Body of pancreas (tissue), 4 donors: ENCODE measurements around the gene ADAMTS17. TPM values are rescaled to one million over a fixed set of nuclear protein-coding genes. Genes with fewer than 3 reads are reported as not detected.

ENCODE experiments used
- ATAC-seq: fragments of 150-250 bp; one replicate; pipeline ENCODE4 v1.9.1; 2016
- DNase-seq, 4 donors: peaks; one replicate each; pipeline ENCODE4 v3.0.0-alpha.2; 2019
- H3K27ac ChIP-seq, 4 donors: fragments of 200-600 bp; sonication (generic); 1 replicate in 3 of 4; 2 replicates in 1 of 4; pipeline versions ENCODE4 v1.5.1 to v1.6.1; 2016 to 2019; ENCODE audit warnings: mild to moderate bottlenecking in 1 of 4, mixed read lengths in 1 of 4, moderate library complexity in 1 of 4
- H3K27me3 ChIP-seq, 2 donors: fragments of 200-600 bp; sonication (generic); one replicate each; pipeline ENCODE4 v1.6.0; 2016; ENCODE audit warnings: mild to moderate bottlenecking in 1 of 2
- H3K36me3 ChIP-seq, 2 donors: fragments of 200-600 bp; sonication (generic); replicated peaks in 1 of 2; 2 replicates each; pipeline ENCODE4 v1.5.1; 2016; ENCODE audit warnings: low read depth in 2 of 2; ENCODE audit not compliant: insufficient read depth in 1 of 2
- H3K4me1 ChIP-seq: fragments of 200-600 bp; sonication (generic); one replicate; pipeline ENCODE4 v1.6.0; 2016
- H3K4me3 ChIP-seq, 2 donors: fragments of 200-600 bp; sonication (generic); 1 replicate in 1 of 2; 2 replicates in 1 of 2; pipeline ENCODE4 v1.5.1; 2016 to 2019
- H3K9me3 ChIP-seq, 3 donors: fragments of 200-600 bp; sonication (generic); 1 replicate in 2 of 3; 2 replicates in 1 of 3; pipeline ENCODE4 v1.5.1; 2016
- POLR2A ChIP-seq, 3 donors: fragments of 450-650 bp; IDR thresholded peaks; one replicate each; pipeline ENCODE4 v1.6.1; 2016; ENCODE audit warnings: antibody characterized with exemption in 3 of 3, mild to moderate bottlenecking in 2 of 3
- WGBS, 2 donors: methylation state at CpG; one replicate each; pipeline ENCODE4 v1.1.5; 2017; 5-methylcytosine and 5-hydroxymethylcytosine counted together
- intact Hi-C: fragments of 100-400 bp; cut with DNase I; formaldehyde crosslinking; loops from one replicate; pipeline ENCODE4 v1.15.1; 2023
- total RNA-seq, 2 donors: library from RNA; depleted of rRNA; stranded (reverse); fragments of >200 nt; gene quantifications; one replicate each; pipeline ENCODE4 v1.1.0, GENCODE V29; 2016
- TF ChIP-seq, protein P1 (sequence below), 7 experiments: fragments of 450-650 bp in 4 of 7; fragments of 200-600 bp in 3 of 7; sonication (generic) in 3 of 7; IDR thresholded peaks; one replicate each; pipeline ENCODE4 v1.5.1; 2016 to 2019; ENCODE audit warnings: antibody characterized with exemption in 7 of 7

The ADAMTS17 gene
- total RNA-seq, 2 donors from 2014 or later = 24.6 to 26.0 TPM

DNA sequence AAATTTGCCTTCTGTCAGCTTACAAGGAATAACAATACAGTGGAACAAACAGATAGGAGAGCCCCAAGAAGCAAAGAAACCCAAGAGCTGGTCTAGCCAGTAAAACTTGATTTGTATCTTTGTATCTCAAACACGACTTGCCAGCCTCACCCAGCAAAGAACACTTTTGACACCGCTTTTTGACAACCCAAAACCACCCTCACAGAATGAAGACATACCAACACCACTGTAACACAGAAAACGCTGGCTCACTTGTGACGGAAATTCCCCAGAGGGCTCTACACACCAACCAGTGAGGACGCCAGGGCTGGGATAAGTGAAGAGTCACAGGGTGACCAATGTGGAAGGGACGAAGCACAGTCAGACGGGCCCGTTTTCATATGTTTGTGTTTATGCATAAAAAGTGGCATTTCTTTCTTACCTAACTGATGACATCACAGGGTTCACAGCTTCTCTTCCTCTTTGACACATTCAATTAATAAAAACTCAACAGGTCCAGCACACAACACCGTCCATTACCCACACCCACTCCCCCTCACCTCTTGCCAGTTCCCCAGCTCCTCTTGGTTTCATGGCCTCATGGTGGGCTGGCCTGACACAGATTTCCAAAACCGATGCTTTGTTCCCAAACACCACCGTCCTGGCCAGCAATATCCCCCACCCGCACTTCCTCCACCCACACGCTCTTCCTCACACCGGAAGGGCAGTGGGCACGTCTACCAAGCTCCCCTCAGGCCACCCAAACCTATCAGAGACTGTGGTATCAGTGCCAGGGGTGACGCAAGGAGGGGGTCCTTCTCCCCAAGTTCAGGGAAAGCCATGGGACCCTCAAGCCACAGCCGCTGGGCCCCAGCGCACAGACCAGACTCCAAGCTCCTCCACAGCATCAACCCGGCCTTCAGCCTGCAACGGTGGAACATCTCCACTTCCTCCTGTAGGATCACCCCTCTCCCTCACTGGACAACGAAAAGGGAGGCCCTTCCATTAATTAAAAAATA, 94.2 kb downstream of the ADAMTS17 start:
- TF ChIP-seq, protein P1, sequence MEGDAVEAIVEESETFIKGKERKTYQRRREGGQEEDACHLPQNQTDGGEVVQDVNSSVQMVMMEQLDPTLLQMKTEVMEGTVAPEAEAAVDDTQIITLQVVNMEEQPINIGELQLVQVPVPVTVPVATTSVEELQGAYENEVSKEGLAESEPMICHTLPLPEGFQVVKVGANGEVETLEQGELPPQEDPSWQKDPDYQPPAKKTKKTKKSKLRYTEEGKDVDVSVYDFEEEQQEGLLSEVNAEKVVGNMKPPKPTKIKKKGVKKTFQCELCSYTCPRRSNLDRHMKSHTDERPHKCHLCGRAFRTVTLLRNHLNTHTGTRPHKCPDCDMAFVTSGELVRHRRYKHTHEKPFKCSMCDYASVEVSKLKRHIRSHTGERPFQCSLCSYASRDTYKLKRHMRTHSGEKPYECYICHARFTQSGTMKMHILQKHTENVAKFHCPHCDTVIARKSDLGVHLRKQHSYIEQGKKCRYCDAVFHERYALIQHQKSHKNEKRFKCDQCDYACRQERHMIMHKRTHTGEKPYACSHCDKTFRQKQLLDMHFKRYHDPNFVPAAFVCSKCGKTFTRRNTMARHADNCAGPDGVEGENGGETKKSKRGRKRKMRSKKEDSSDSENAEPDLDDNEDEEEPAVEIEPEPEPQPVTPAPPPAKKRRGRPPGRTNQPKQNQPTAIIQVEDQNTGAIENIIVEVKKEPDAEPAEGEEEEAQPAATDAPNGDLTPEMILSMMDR (IDR thresholded peaks at IDR 0.05) = no peak
- TF ChIP-seq POLR2A (IDR thresholded peaks at IDR 0.05) = no peak
- Histone ChIP-seq H3K36me3 (no peaks in the 10 kb centered on the region), H3K27me3 (no peaks in the 10 kb centered on the region), H3K27ac (no peak overlapping the region), H3K4me1 (peaks cover 6% of the 10 kb centered on the region), H3K9me3 (no peaks in the 10 kb centered on the region), H3K4me3 (no peak overlapping the region)
- DNase-seq (no peak), ATAC-seq (no peak)
- 86% methylated on average over 17 to 21 of the region's 21 CpGs for WGBS, 2 donors
- intact Hi-C loops = no loop called here

DNA sequence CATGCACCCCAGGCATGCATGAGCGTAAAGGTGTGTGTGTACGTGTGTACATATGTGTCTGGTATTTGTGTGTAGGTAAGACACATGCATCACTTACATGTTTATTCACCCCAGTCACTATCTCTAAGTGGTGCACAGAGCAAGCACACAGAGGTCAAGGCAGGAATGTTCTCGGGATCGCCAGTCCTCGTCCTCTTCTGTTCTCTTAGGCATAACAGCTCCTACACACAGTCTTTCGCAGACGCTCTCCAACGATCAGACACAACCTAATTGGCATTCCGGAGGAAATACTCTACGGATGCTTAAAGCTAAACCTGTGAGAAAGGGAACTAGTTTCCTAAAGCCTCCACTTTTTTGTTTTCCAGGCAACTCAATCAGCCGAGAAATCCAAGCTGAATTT, 95.9 kb downstream of the ADAMTS17 start:
- no peaks in the 10 kb centered on the region for H3K27me3 ChIP-seq
- 84 to 87% methylated on average over 9 to 11 of the region's 11 CpGs for WGBS, 2 donors
- H3K4me1 ChIP-seq = no peaks in the 10 kb centered on the region
- TF ChIP-seq, protein P1 (IDR thresholded peaks at IDR 0.05) = no peak
- no peak for TF ChIP-seq POLR2A (IDR thresholded peaks at IDR 0.05)
- DNase-seq (no peak), ATAC-seq (no peak)
- H3K27ac ChIP-seq = no peak overlapping the region
- H3K9me3 ChIP-seq = no peaks in the 10 kb centered on the region
- intact Hi-C loops = no loop called here
- no peak overlapping the region for H3K4me3 ChIP-seq
- no peaks in the 10 kb centered on the region for H3K36me3 ChIP-seq

DNA sequence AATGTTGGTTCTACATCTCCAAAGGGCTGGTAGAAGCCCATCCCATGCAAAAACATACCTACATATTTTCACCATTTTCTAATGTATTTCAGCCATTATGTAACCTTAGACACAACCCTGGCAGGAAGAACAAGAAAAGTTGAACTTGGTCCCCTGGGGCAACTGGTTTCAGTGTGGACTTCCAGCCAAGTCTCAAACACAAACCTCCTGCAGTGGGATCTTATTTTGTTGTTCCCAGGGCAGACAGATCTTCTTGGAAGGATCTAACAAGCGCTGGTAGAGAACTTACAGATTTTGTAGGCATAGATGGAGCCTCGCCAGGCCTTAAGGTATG, 96.3 kb downstream of the ADAMTS17 start:
- ATAC-seq = no peak
- TF ChIP-seq POLR2A (IDR thresholded peaks at IDR 0.05) = no peak
- TF ChIP-seq, protein P1 (IDR thresholded peaks at IDR 0.05) = no peak
- Histone ChIP-seq H3K4me3 (no peak overlapping the region), H3K36me3 (no peaks in the 10 kb centered on the region), H3K27ac (no peak overlapping the region), H3K9me3 (no peaks in the 10 kb centered on the region), H3K27me3 (no peaks in the 10 kb centered on the region), H3K4me1 (no peaks in the 10 kb centered on the region)
- intact Hi-C loops = no loop called here
- 84 to 92% methylated on average over 2 of the region's 2 CpGs for WGBS, 2 donors
- DNase-seq = no peak

DNA sequence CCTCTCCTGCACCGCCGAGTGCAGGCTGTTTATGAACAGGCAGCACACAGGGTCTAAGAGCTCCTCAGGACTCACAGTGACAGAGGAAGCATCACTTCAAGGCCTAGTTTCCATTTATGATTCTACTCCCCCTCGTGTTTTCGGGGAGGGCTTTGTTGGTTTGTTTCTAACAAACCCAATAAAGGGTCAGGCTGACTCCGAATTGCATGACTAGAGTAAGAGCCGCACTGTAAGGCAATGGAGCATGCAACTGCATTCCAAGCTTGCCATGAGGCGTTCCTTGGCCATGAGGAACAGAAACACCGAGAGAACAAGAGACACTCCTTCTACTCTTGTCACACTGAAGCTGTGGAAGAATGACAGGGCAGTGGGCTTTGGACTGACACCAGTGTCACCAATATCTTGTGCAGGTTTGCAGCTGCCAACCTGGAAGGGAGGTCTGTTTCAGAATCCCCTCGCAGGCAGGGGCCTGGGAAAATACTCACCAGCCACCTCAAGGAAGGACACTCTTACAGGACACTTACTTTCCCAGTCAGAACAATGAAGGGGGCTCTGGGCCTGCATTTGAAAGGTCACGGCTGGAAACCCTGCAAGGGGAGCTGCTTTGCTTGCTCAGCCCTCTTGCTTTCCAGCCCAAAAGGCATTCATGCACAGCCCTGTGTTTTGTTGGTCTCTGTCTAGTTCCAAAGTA, 96.8 kb downstream of the ADAMTS17 start:
- Histone ChIP-seq H3K4me3 (no peak overlapping the region), H3K9me3 (no peaks in the 10 kb centered on the region), H3K27ac (no peak overlapping the region), H3K36me3 (no peaks in the 10 kb centered on the region), H3K27me3 (no peaks in the 10 kb centered on the region), H3K4me1 (no peaks in the 10 kb centered on the region)
- intact Hi-C loops = no loop called here
- DNase-seq (no peak), ATAC-seq (no peak)
- TF ChIP-seq, protein P1 (IDR thresholded peaks at IDR 0.05) = no peak
- no peak for TF ChIP-seq POLR2A (IDR thresholded peaks at IDR 0.05)
- 94 to 97% methylated on average over 10 of the region's 10 CpGs for WGBS, 2 donors
